SK-N-SH treated with all-trans-retinoic acid at 6 μM for 48 hours (cell line): ENCODE results near the gene DOLK.

ENCODE experiments used
- ATAC-seq: fragments of 200-7000 bp; cut with Tn5 transposase; 3 replicates; pipeline ENCODE4 v1.9.1; 2020; ENCODE audit warnings: mild to moderate bottlenecking, moderate library complexity
- ARNTL ChIP-seq: fragments of 450-650 bp; formaldehyde crosslinking; IDR thresholded peaks from 2 replicates; pipeline ENCODE4 v1.5.0; 2020; ENCODE audit warnings: low read depth, mild to moderate bottlenecking, moderate library complexity, borderline replicate concordance
- BACH2 ChIP-seq: fragments of 250-450 bp; sonication (Bioruptor Pico); IDR thresholded peaks from 2 replicates; pipeline ENCODE4 v1.9.0; 2021; ENCODE audit warnings: mild to moderate bottlenecking, borderline replicate concordance
- CREB5 ChIP-seq: fragments of 250-450 bp; sonication (Bioruptor Pico); IDR thresholded peaks from 2 replicates; pipeline ENCODE4 v1.5.1; 2020; ENCODE audit warnings: low read depth, mild to moderate bottlenecking, moderate library complexity
- CSDC2 ChIP-seq: fragments of 250-450 bp; sonication (Bioruptor Pico); IDR thresholded peaks from 2 replicates; pipeline ENCODE4 v1.5.0; 2020; ENCODE audit warnings: mild to moderate bottlenecking, moderate library complexity
- GLIS3 ChIP-seq: fragments of 250-450 bp; sonication (Bioruptor Pico); IDR thresholded peaks from 2 replicates; pipeline ENCODE4 v1.5.0; 2020; ENCODE audit warnings: mild to moderate bottlenecking, moderate library complexity
- ISL1 ChIP-seq: fragments of 250-450 bp; sonication (Bioruptor Pico); IDR thresholded peaks from 2 replicates; pipeline ENCODE4 v2.1.2; 2022; ENCODE audit warnings: mild to moderate bottlenecking, moderate library complexity
- PPARA ChIP-seq: fragments of 250-450 bp; sonication (Bioruptor Pico); IDR thresholded peaks from 2 replicates; pipeline ENCODE4 v1.5.0; 2020; ENCODE audit warnings: mild to moderate bottlenecking, borderline replicate concordance
- RARB ChIP-seq: fragments of 250-450 bp; sonication (Bioruptor Pico); IDR thresholded peaks from 2 replicates; pipeline ENCODE4 v1.8.0; 2021; ENCODE audit warnings: mild to moderate bottlenecking, moderate library complexity
- SNAI2 ChIP-seq: fragments of 250-450 bp; sonication (Bioruptor Pico); IDR thresholded peaks from 2 replicates; pipeline ENCODE4 v1.5.0; 2020; ENCODE audit warnings: mild to moderate bottlenecking, moderate library complexity
- TOX ChIP-seq: fragments of 250-450 bp; sonication (Bioruptor Pico); IDR thresholded peaks from 2 replicates; pipeline ENCODE4 v1.8.0; 2021; ENCODE audit warnings: mild to moderate bottlenecking, moderate library complexity, borderline replicate concordance
- TSHZ2 ChIP-seq: fragments of 250-450 bp; sonication (Bioruptor Pico); IDR thresholded peaks from 2 replicates; pipeline ENCODE4 v1.5.0; 2020; ENCODE audit warnings: mild to moderate bottlenecking, moderate library complexity
- ZC3H10 ChIP-seq: fragments of 250-450 bp; sonication (Bioruptor Pico); IDR thresholded peaks from 2 replicates; pipeline ENCODE4 v1.5.1; 2021; ENCODE audit warnings: mild to moderate bottlenecking, moderate library complexity
- ZFP3 ChIP-seq: fragments of 250-450 bp; sonication (Bioruptor Pico); IDR thresholded peaks from 2 replicates; pipeline ENCODE4 v1.5.0; 2020; ENCODE audit warnings: mild to moderate bottlenecking, moderate library complexity
- ZFP30 ChIP-seq: fragments of 450-650 bp; formaldehyde crosslinking; IDR thresholded peaks from 2 replicates; pipeline ENCODE4 v1.5.0; 2022; ENCODE audit warnings: mild to moderate bottlenecking, moderate library complexity
- ZNF565 ChIP-seq: fragments of 450-650 bp; formaldehyde crosslinking; conservative IDR thresholded peaks from 2 replicates; pipeline ENCODE4 v1.5.0; 2020; ENCODE audit warnings: low read depth, mild to moderate bottlenecking, moderate library complexity
- ZNF8 ChIP-seq: fragments of 450-650 bp; formaldehyde crosslinking; IDR thresholded peaks from 2 replicates; pipeline ENCODE4 v1.5.0; 2020; ENCODE audit warnings: mild to moderate bottlenecking, moderate library complexity
- TF ChIP-seq, protein P1 (sequence below): fragments of 250-450 bp; sonication (Bioruptor Pico); IDR thresholded peaks from 2 replicates; pipeline ENCODE4 v1.5.1; 2021; ENCODE audit warnings: mild to moderate bottlenecking, moderate library complexity
- TF ChIP-seq, protein P2 (sequence below): fragments of 250-450 bp; sonication (Bioruptor Pico); IDR thresholded peaks from 2 replicates; pipeline ENCODE4 v1.8.0; 2021; ENCODE audit warnings: low read depth, mild to moderate bottlenecking, moderate library complexity, borderline replicate concordance

The DOLK gene

GRCh38 chr9:128918921-128919320, 28.5 kb downstream of the DOLK start:
- no peak for ATAC-seq
- TF ChIP-seq PPARA (CRISPR knock-in tag) = no peak
- TF ChIP-seq ZNF8 = no peak

DNA sequence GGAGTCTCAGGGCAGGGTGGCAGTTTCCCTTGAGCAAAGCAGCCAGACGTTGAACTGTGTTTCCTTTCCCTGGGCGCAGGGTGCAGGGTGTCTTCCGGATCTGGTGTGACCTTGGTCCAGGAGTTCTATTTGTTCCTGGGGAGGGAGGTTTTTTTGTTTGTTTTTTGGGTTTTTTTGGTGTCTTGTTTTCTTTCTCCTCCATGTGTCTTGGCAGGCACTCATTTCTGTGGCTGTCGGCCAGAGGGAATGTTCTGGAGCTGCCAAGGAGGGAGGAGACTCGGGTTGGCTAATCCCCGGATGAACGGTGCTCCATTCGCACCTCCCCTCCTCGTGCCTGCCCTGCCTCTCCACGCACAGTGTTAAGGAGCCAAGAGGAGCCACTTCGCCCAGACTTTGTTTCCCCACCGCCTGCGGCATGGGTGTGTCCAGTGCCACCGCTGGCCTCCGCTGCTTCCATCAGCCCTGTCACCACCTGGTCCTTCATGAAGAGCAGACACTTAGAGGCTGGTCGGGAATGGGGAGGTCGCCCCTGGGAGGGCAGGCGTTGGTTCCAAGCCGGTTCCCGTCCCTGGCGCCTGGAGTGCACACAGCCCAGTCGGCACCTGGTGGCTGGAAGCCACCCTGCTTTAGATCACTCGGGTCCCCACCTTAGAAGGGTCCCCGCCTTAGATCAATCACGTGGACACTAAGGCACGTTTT, 30.1 kb downstream of the DOLK start:
- no peak for ATAC-seq
- TF ChIP-seq ISL1 (CRISPR knock-in tag) = no peak

GRCh38 chr9:128916745-128917144, 30.7 kb downstream of the DOLK start:
- TF ChIP-seq, protein P1, sequence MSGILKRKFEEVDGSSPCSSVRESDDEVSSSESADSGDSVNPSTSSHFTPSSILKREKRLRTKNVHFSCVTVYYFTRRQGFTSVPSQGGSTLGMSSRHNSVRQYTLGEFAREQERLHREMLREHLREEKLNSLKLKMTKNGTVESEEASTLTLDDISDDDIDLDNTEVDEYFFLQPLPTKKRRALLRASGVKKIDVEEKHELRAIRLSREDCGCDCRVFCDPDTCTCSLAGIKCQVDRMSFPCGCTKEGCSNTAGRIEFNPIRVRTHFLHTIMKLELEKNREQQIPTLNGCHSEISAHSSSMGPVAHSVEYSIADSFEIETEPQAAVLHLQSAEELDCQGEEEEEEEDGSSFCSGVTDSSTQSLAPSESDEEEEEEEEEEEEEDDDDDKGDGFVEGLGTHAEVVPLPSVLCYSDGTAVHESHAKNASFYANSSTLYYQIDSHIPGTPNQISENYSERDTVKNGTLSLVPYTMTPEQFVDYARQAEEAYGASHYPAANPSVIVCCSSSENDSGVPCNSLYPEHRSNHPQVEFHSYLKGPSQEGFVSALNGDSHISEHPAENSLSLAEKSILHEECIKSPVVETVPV (CRISPR knock-in tag) = no peak
- TF ChIP-seq GLIS3 (CRISPR knock-in tag) (no peak), TSHZ2 (no peak), PPARA (CRISPR knock-in tag) (no peak), ZNF8 (no peak), ZFP30 (CRISPR knock-in tag) (no peak), BACH2 (CRISPR knock-in tag) (no peak)
- ATAC-seq = no peak

DNA sequence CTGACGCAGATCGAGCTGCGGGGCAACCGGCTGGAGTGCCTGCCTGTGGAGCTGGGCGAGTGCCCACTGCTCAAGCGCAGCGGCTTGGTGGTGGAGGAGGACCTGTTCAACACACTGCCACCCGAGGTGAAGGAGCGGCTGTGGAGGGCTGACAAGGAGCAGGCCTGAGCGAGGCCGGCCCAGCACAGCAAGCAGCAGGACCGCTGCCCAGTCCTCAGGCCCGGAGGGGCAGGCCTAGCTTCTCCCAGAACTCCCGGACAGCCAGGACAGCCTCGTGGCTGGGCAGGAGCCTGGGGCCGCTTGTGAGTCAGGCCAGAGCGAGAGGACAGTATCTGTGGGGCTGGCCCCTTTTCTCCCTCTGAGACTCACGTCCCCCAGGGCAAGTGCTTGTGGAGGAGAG, 31.2 kb downstream of the DOLK start:
- ATAC-seq = no peak
- TF ChIP-seq, protein P1 (CRISPR knock-in tag) = no peak

DNA sequence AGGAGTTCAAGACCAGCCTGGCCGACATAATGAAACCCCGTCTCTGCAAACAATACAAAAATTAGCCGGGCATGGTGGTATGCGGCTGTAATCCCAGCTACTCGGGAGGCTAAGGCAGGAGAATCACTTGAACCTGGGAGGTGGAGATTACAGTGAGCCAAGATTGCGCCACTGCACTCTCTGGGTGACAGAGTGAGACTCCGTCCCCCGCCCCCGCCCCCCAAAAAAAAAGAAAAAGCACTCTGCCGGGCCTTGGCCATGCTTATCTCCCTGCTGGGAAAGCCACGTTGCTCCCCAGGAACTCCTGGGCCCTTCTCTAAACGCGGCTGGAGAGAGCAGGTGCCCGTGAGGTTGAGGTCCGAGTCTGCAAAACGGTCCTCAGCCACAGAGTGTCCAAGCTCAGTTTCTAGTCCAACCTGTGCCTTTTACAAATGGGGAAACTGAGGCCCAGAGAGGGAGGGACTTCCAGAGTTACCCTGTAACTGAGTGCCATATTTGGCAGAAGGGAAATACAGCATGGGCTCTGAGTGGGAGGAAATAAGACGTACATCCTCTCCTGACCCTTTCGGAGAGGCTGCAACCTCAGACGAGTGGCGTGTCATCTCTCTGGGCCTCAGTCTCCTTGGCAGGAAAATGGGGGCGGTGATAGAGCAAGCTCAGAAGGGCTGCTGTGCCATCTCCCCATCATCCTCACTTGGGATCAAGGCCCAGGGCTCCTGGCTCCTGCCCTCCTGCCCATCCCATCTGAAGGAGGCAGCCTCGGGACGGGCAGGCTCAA, 33.2 kb downstream of the DOLK start:
- no peak for ATAC-seq
- TF ChIP-seq TSHZ2 (no peak), BACH2 (CRISPR knock-in tag) (no peak), ISL1 (CRISPR knock-in tag) (no peak), SNAI2 (no peak), ARNTL (CRISPR knock-in tag) (no peak), ZFP30 (CRISPR knock-in tag) (no peak), RARB (CRISPR knock-in tag) (no peak), TOX (no peak), ZNF565 (CRISPR knock-in tag) (no peak), CSDC2 (CRISPR knock-in tag) (no peak), GLIS3 (CRISPR knock-in tag) (no peak), ZFP3 (CRISPR knock-in tag) (no peak), ZC3H10 (CRISPR knock-in tag) (no peak), CREB5 (CRISPR knock-in tag) (no peak)
- TF ChIP-seq, protein P2, sequence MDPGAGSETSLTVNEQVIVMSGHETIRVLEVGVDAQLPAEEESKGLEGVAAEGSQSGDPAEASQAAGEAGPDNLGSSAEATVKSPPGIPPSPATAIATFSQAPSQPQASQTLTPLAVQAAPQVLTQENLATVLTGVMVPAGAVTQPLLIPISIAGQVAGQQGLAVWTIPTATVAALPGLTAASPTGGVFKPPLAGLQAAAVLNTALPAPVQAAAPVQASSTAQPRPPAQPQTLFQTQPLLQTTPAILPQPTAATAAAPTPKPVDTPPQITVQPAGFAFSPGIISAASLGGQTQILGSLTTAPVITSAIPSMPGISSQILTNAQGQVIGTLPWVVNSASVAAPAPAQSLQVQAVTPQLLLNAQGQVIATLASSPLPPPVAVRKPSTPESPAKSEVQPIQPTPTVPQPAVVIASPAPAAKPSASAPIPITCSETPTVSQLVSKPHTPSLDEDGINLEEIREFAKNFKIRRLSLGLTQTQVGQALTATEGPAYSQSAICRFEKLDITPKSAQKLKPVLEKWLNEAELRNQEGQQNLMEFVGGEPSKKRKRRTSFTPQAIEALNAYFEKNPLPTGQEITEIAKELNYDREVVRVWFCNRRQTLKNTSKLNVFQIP = no peak
- TF ChIP-seq, all 23 proteins: peak for 0
